GM12891 (cell line): ENCODE data around the gene BTN2A1.
"Not testable (repeated sequence)": the region's sequence is repeated elsewhere in the genome, so short reads cannot be mapped to it uniquely, and the experiment has no call there.

ENCODE experiments used
- DNase-seq: peaks from one replicate; pipeline ENCODE4 v3.0.0; 2011; ENCODE audit warnings: low spot score; ENCODE audit not compliant: insufficient read length
- FAIRE-seq: peaks from 2 replicates; lab custom pipeline; 2011; peaks lifted over from hg19 to GRCh38; lab: Jason Lieb, UNC
- PAX5 ChIP-seq: IDR thresholded peaks from 2 replicates; pipeline ENCODE4 v1.6.1; 2011; ENCODE audit warnings: low read length, moderate library complexity, mild to moderate bottlenecking; ENCODE audit not compliant: insufficient read depth, severe bottlenecking
- POLR2A ChIP-seq: IDR thresholded peaks from 2 replicates; pipeline ENCODE4 v1.6.1; 2011; ENCODE audit warnings: low read depth, low read length, control low read depth
- POLR2AphosphoS5 ChIP-seq: IDR thresholded peaks from 2 replicates; pipeline ENCODE4 v1.6.1; 2011; ENCODE audit warnings: low read depth, low read length, control low read depth
- POU2F2 ChIP-seq: IDR thresholded peaks from 2 replicates; pipeline ENCODE4 v1.6.1; 2011; ENCODE audit warnings: low read depth, mild to moderate bottlenecking, control low read depth, low read length, moderate library complexity
- SPI1 ChIP-seq: IDR thresholded peaks from 2 replicates; pipeline ENCODE4 v1.6.1; 2011; ENCODE audit warnings: low read depth, low read length, control low read depth
- TAF1 ChIP-seq: IDR thresholded peaks from 2 replicates; pipeline ENCODE4 v1.6.1; 2011; ENCODE audit warnings: low read depth, low read length, control low read depth

BTN2A1 gene

GRCh38 chr6:26452631-26453235, 5.0 kb upstream of the BTN2A1 start:
- TF ChIP-seq POLR2A: no peak
- no peak for TF ChIP-seq POU2F2
- no peak for TF ChIP-seq PAX5
- no peak for TF ChIP-seq SPI1
- no peak for TF ChIP-seq POLR2AphosphoS5
- TF ChIP-seq TAF1: no peak

GRCh38 chr6:26454631-26455030, 3.1 kb upstream of the BTN2A1 start:
- FAIRE-seq: no peak
- DNase-seq: no peak
- TF ChIP-seq SPI1: no peak

More at GRCh38 chr6:26452631-26453235, 5.0 kb upstream of the BTN2A1 start:
- peak; percentile 33 for FAIRE-seq
- no peak for DNase-seq

DNA sequence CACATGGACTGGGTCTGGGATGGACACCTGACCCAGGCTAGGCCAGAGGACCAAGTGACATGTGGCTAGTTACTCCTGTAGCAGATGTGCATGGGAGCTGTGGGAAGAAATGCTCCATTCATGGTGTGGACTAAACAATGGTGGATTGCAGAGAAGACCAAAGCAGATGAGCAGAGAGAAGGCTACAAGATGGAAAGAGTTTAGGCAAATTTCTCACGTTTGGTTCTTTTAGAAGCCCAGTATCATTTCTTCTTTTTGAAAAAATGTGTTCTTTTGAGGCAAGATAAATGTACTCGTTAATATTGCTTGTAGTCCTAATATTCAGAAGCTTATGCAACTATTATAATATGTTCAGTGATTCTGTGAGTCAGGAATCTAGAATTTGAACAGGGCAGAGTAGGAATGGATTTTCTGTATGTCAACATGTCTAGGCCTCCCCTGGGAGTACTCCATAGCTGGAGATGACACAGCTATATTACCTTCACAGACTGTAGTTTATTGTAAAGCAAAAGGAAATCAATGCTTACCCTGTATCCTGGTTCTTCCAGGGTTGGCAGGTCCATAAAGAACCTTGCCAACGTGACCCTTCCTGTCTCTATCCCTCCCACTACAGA, 2.3 kb upstream of the BTN2A1 start:
- peak; percentile 20 for FAIRE-seq
- DNase-seq: no peak

DNA sequence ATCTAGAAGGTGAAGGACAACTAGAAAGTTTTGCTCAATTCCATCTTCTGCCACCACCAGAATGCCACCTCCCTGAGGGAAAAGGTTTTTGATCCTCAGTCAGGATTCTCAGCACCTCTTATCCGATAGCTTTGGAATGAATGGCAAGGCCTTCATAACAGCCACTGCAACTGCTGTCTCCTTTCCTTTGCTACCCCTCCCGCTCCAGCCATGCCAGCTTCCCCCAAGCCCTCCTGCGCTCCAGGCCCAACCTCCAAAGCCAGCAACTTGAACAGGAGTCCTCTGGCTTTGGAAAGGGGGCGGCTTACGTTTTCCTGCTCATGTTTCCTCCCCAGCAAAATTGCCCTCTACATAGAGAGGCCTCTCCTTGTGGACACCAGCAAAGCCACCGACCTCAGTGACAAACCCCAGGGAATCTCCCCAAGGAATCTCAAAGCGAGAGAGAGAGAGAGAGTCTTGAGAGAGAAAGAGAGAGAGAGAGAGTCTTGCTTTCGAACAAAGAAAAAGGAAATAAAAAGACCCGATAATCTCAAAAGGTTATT, 420 bp upstream of the BTN2A1 start:
- FAIRE-seq (no peak), DNase-seq (no peak)
- TF ChIP-seq TAF1: no peak
- no peak for TF ChIP-seq PAX5
- TF ChIP-seq POLR2AphosphoS5: no peak
- no peak for TF ChIP-seq SPI1
- TF ChIP-seq POLR2A: no peak
- no peak for TF ChIP-seq POU2F2

More for the DNA sequence above, 2.3 kb upstream of the BTN2A1 start:
- TF ChIP-seq PAX5: no peak
- no peak for TF ChIP-seq POU2F2
- no peak for TF ChIP-seq POLR2A
- TF ChIP-seq SPI1: no peak
- TF ChIP-seq TAF1: no peak
- no peak for TF ChIP-seq POLR2AphosphoS5

GRCh38 chr6:26459023-26459810, 1.5 kb downstream of the BTN2A1 start:
- DNase-seq: no peak
- no peak for FAIRE-seq
- TF ChIP-seq POLR2AphosphoS5: no peak
- TF ChIP-seq POLR2A: no peak
- no peak for TF ChIP-seq POU2F2
- no peak for TF ChIP-seq PAX5
- no peak for TF ChIP-seq TAF1
- TF ChIP-seq SPI1: no peak

- not testable (repeated sequence) for FAIRE-seq
Measured at GRCh38 chr6:26461353-26461752, 3.6 kb downstream of the BTN2A1 start.

DNA sequence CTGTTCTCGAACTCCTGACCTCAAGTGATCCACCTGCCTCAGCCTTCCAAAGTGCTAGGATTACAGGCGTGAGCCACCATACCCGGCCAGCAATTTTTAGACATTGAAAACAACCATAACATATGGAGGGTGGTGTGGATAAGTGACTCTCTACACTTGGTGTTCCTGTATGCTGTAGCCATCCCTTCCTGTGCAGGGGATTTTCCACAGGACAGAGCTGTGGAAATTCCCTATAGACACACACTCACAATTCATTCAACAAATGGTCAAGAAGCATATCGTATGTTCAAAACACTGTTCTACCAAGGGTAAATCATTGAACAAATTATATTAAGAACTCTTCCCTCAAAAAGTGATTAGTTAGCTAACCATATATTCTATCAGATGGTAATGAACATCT, 6.3 kb downstream of the BTN2A1 start:
- DNase-seq (no peak), FAIRE-seq (no peak)
- TF ChIP-seq POLR2A (no peak), POLR2AphosphoS5 (no peak), TAF1 (no peak), POU2F2 (no peak), SPI1 (no peak), PAX5 (no peak)

More at GRCh38 chr6:26461353-26461752, 3.6 kb downstream of the BTN2A1 start:
- not testable (repeated sequence) for DNase-seq

GRCh38 chr6:26464416-26465131, 6.8 kb downstream of the BTN2A1 start:
- no peak for TF ChIP-seq POU2F2
- no peak; the same call in 1 of the 2 replicates for TF ChIP-seq POLR2AphosphoS5
- no peak for TF ChIP-seq POLR2A
- TF ChIP-seq TAF1: no peak
- no peak for TF ChIP-seq SPI1
- TF ChIP-seq PAX5: no peak
- no peak for FAIRE-seq
- DNase-seq: no peak

DNA sequence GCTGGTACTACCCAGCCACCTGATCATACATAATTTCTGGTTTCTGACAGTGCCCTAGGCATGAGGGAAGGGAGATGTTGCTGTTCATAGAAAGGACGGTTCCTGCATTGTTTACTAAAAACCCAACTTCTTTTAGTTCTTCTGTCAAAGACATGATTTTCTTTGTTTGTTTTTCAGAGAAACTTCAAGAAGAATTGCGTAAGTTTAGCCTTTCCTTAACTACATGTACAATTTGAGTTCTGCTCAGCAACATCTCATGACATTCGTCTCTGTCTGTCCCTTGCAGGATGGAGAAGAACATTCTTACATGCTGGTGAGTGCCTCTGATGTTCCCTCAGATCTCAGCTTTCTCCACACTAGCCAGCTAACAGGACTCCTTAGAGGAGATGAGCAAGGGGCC, 8.0 kb downstream of the BTN2A1 start:
- DNase-seq (no peak), FAIRE-seq (no peak)
- no peak for TF ChIP-seq POLR2A
- no peak for TF ChIP-seq TAF1
- no peak for TF ChIP-seq PAX5
- no peak for TF ChIP-seq POU2F2
- no peak for TF ChIP-seq SPI1
- no peak for TF ChIP-seq POLR2AphosphoS5
